Karpas-422 (cell line): Measurements from ENCODE around the gene HECW1. TPM values are rescaled to one million over a fixed set of nuclear protein-coding genes. Genes with fewer than 3 reads are reported as not detected.
"Not testable (repeated sequence)": the region's sequence is repeated elsewhere in the genome, so short reads cannot be mapped to it uniquely, and the experiment has no call there.

ENCODE experiments used
- DNase-seq: peaks from one replicate; pipeline ENCODE4 v3.0.0-alpha.2; 2015
- H2AFZ ChIP-seq: fragments of 200-600 bp; sonication (generic); 2 replicates; pipeline ENCODE4 v1.6.1; 2014; ENCODE audit warnings: antibody characterized with exemption, low read length, mixed read lengths
- H3K27ac ChIP-seq: fragments of 200-600 bp; sonication (generic); 2 replicates; pipeline ENCODE4 v1.5.1; 2014; ENCODE audit warnings: mild to moderate bottlenecking, low read length, moderate library complexity
- H3K27me3 ChIP-seq: fragments of 200-600 bp; sonication (generic); 2 replicates; pipeline ENCODE4 v1.6.1; 2014; ENCODE audit warnings: low read length, mixed read lengths
- H3K36me3 ChIP-seq: fragments of 200-600 bp; sonication (generic); 2 replicates; pipeline ENCODE4 v1.6.1; 2014; ENCODE audit warnings: low read length, mixed read lengths; ENCODE audit not compliant: insufficient read depth
- H3K4me1 ChIP-seq: fragments of 200-600 bp; sonication (generic); 2 replicates; pipeline ENCODE4 v1.6.1; 2014; ENCODE audit warnings: mild to moderate bottlenecking, low read length, mixed read lengths
- H3K4me2 ChIP-seq: fragments of 200-600 bp; sonication (generic); 2 replicates; pipeline ENCODE4 v1.6.1; 2014; ENCODE audit warnings: low read length, low read depth, mild to moderate bottlenecking; ENCODE audit not compliant: poor library complexity, severe bottlenecking
- H3K4me3 ChIP-seq: fragments of 200-600 bp; sonication (generic); 2 replicates; pipeline ENCODE4 v1.5.1; 2014; ENCODE audit warnings: mild to moderate bottlenecking, antibody characterized with exemption, low read length, mixed read lengths
- H3K79me2 ChIP-seq: fragments of 200-600 bp; sonication (generic); 2 replicates; pipeline ENCODE4 v1.6.1; 2014; ENCODE audit warnings: mild to moderate bottlenecking, low read length, mixed read lengths
- H3K9ac ChIP-seq: fragments of 200-600 bp; sonication (generic); 2 replicates; pipeline ENCODE4 v1.6.0; 2014; ENCODE audit warnings: low read length
- H3K9me2 ChIP-seq: fragments of 200-600 bp; sonication (generic), shearing (Covaris generic); replicated peaks from 2 replicates; pipeline ENCODE4 v1.6.0; 2014; ENCODE audit warnings: mild to moderate bottlenecking, low read length, moderate library complexity; ENCODE audit not compliant: insufficient read depth
- H3K9me3 ChIP-seq: fragments of 300-700, 200-600 bp; sonication (generic); 2 replicates; pipeline ENCODE4 v1.6.1; 2014; ENCODE audit warnings: low read length, mixed read lengths
- H4K20me1 ChIP-seq: fragments of 200-600 bp; sonication (generic); 2 replicates; pipeline ENCODE4 v1.6.1; 2014; ENCODE audit warnings: mild to moderate bottlenecking, antibody characterized with exemption, low read length, low read depth; ENCODE audit not compliant: insufficient read depth
- total RNA-seq: library from RNA; depleted of rRNA; stranded (reverse); fragments of >200 nt; shearing (Covaris generic); gene quantifications from 2 replicates; pipeline ENCODE4 v1.2.3, GENCODE V29; 2014; ENCODE audit warnings: low replicate concordance

Gene HECW1
- total RNA-seq, 1 experiment from 2014 or later = not detected

DNA sequence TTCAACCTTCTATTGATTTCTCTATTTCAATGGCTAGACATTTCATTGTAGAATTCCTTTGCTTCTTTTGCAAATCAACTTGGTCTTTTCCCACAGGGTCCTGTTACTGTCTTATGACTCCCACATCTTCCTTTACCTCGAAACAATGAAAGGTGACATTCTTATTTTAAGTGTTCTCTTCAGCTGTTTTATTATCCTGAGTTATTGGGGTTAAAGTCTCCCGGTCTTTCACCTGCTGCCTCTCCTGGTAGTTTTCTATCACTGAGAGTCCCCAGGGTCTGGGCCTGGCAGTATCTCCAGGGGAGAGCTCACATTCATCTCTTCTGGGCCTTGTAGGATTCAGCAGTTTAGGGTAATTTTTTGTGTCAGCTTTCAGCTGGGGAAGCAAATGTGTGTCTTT is 95.8 kb downstream of the HECW1 start:
- Histone ChIP-seq H3K4me1 (no peaks in the 10 kb centered on the region), H3K9me2 (no peaks in the 10 kb centered on the region), H3K9me3 (no peaks in the 10 kb centered on the region), H3K79me2 (no peaks in the 10 kb centered on the region), H2AFZ (no peak overlapping the region), H4K20me1 (no peaks in the 10 kb centered on the region), H3K27ac (no peak overlapping the region), H3K4me2 (no peak overlapping the region), H3K9ac (no peak overlapping the region), H3K27me3 (0 out of 2 replicates have a peak, but pooled peaks cover 2% of the 10 kb centered on the region), H3K36me3 (no peaks in the 10 kb centered on the region), H3K4me3 (no peak overlapping the region)
- no peak for DNase-seq

DNA sequence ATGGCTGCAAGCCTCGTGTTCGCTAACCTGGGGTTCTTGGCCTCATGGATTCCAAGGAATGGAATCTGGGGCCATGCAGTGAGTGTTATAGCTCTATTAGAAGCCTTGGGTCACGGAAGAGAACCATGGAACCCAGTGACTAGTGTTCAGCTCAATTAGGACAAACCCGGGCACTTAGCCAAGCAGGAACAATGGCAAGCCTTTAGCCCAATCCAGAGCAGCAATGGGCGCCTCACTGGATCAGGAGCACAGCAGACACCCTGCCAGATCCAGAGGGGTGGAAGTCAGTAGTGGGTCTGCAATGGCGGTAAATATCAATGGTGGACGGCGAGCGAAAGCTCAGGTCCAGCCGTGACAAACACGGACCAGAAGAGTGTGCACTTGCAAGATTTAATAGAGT is 98.1 kb downstream of the HECW1 start:
- H3K79me2 ChIP-seq, DNase-seq, H3K27me3 ChIP-seq, H3K4me1 ChIP-seq, H3K36me3 ChIP-seq, H2AFZ ChIP-seq, H3K4me2 ChIP-seq, H3K9me3 ChIP-seq, H4K20me1 ChIP-seq, H3K9me2 ChIP-seq, H3K9ac ChIP-seq, H3K27ac ChIP-seq, H3K4me3 ChIP-seq: not testable (repeated sequence)

DNA sequence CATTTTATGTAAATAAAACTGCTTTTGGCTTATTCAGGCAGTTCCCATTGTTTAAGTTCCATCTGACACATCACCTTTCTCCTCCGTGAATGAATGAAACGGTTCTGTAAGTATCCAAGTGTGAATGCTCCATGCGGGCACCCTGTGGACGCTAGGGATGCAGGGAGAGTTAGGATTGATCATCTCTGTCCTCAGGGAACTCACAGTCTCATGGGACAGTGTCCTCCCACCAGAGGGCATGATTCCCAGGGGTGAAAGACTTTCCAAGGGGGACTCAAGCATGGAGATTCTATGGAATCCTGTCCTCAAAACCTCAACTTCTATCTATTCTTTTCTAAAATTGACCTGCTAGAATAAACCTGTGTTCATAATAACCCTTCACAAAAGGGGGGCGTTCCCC is 98.8 kb downstream of the HECW1 start:
- H3K4me3 ChIP-seq = no peak overlapping the region
- no peaks in the 10 kb centered on the region for H3K4me1 ChIP-seq
- H3K27ac ChIP-seq = no peak overlapping the region
- no peak overlapping the region for H3K9ac ChIP-seq
- DNase-seq = no peak
- H3K9me3 ChIP-seq = no peaks in the 10 kb centered on the region
- no peaks in the 10 kb centered on the region for H3K79me2 ChIP-seq
- H4K20me1 ChIP-seq = no peaks in the 10 kb centered on the region
- no peaks in the 10 kb centered on the region for H3K9me2 ChIP-seq
- no peaks in the 10 kb centered on the region for H3K36me3 ChIP-seq
- H2AFZ ChIP-seq = no peak overlapping the region
- H3K4me2 ChIP-seq = no peak overlapping the region
- H3K27me3 ChIP-seq = 0 out of 2 replicates have a peak, but pooled peaks cover 2% of the 10 kb centered on the region

GRCh38 chr7:43211693-43212092 is 99.2 kb downstream of the HECW1 start:
- Histone ChIP-seq H3K4me3 (no peak overlapping the region), H3K9ac (no peak overlapping the region), H3K27me3 (0 out of 2 replicates have a peak, but pooled peaks cover 2% of the 10 kb centered on the region), H3K79me2 (no peaks in the 10 kb centered on the region), H3K36me3 (no peaks in the 10 kb centered on the region), H3K9me3 (no peaks in the 10 kb centered on the region), H4K20me1 (no peaks in the 10 kb centered on the region), H3K9me2 (no peaks in the 10 kb centered on the region), H3K4me2 (no peak overlapping the region), H2AFZ (no peak overlapping the region), H3K4me1 (no peaks in the 10 kb centered on the region), H3K27ac (no peak overlapping the region)
- no peak for DNase-seq

GRCh38 chr7:43212921-43213320 is 100.5 kb downstream of the HECW1 start:
- Histone ChIP-seq H3K27ac (no peak overlapping the region), H3K4me1 (no peaks in the 10 kb centered on the region), H3K79me2 (no peaks in the 10 kb centered on the region), H3K27me3 (no peaks in the 10 kb centered on the region), H4K20me1 (no peaks in the 10 kb centered on the region), H3K9ac (no peak overlapping the region), H3K9me3 (no peaks in the 10 kb centered on the region), H2AFZ (no peak overlapping the region), H3K4me3 (no peak overlapping the region), H3K4me2 (no peak overlapping the region), H3K36me3 (no peaks in the 10 kb centered on the region), H3K9me2 (no peaks in the 10 kb centered on the region)
- DNase-seq = no peak

DNA sequence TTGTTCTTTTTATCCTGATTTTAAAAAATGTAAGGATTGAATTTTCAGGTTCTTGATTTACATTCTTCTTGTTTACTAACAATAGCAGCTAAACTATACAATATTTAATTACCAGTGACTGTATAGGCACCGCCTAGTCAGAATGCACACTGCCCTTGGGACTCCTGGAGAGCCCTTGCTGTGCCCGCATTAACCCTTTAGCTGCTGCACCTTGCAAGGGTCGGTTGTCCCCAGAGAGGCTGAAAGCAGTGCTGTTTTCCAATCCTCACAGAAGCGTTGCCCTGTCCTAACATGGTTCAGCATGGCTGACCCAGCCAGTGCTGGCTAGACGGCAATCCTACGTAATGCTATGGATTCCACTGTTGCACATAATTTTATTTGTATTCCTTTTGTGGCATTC is 102.6 kb downstream of the HECW1 start:
- Histone ChIP-seq H3K4me1 (no peaks in the 10 kb centered on the region), H3K9me3 (no peaks in the 10 kb centered on the region)

GRCh38 chr7:43217055-43217454 is 104.6 kb downstream of the HECW1 start:
- H3K36me3 ChIP-seq = no peaks in the 10 kb centered on the region

More for the DNA sequence above, 102.6 kb downstream of the HECW1 start:
- Histone ChIP-seq H2AFZ (no peak overlapping the region), H3K27me3 (no peaks in the 10 kb centered on the region), H3K9me2 (no peaks in the 10 kb centered on the region), H3K27ac (no peak overlapping the region), H3K4me3 (no peak overlapping the region), H3K79me2 (no peaks in the 10 kb centered on the region), H3K9ac (no peak overlapping the region), H3K4me2 (no peak overlapping the region), H4K20me1 (no peaks in the 10 kb centered on the region), H3K36me3 (no peaks in the 10 kb centered on the region)
- no peak for DNase-seq

DNA sequence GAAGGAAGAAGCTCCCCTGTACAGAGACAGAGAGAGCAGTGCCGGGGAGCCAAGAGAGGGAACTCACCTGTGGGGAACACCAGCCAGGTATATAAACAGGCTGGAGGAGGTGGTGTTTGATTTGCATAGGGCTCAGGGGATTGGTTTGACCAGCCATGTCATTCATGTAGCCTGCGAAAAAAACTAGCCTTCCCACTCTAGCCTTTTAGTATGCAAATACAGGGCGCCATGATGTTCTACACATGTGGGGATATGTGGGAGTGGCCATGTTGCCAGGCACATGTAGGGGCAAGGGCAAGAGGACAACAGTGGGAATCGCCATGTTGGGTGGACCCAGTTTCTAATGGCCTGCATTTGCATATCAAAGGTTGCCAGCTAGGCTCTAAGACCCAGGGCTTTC is 106.5 kb downstream of the HECW1 start:
- not testable (repeated sequence) for H2AFZ ChIP-seq, H3K4me1 ChIP-seq, H3K79me2 ChIP-seq, H3K4me3 ChIP-seq, H3K9ac ChIP-seq, H3K9me3 ChIP-seq, DNase-seq, H3K36me3 ChIP-seq, H3K9me2 ChIP-seq, H3K27ac ChIP-seq, H3K4me2 ChIP-seq, H4K20me1 ChIP-seq, H3K27me3 ChIP-seq

More at GRCh38 chr7:43217055-43217454, 104.6 kb downstream of the HECW1 start:
- no peaks in the 10 kb centered on the region for H3K4me1 ChIP-seq
- H4K20me1 ChIP-seq = no peaks in the 10 kb centered on the region
- H3K27me3 ChIP-seq = 0 out of 2 replicates have a peak, but pooled peaks cover 3% of the 10 kb centered on the region
- H3K9me3 ChIP-seq = no peaks in the 10 kb centered on the region
- H3K4me3 ChIP-seq = no peak overlapping the region
- no peak overlapping the region for H2AFZ ChIP-seq
- H3K79me2 ChIP-seq = no peaks in the 10 kb centered on the region
- H3K9me2 ChIP-seq = no peaks in the 10 kb centered on the region
- no peak for DNase-seq
- H3K4me2 ChIP-seq = no peak overlapping the region
- H3K27ac ChIP-seq = no peak overlapping the region
- H3K9ac ChIP-seq = no peak overlapping the region

DNA sequence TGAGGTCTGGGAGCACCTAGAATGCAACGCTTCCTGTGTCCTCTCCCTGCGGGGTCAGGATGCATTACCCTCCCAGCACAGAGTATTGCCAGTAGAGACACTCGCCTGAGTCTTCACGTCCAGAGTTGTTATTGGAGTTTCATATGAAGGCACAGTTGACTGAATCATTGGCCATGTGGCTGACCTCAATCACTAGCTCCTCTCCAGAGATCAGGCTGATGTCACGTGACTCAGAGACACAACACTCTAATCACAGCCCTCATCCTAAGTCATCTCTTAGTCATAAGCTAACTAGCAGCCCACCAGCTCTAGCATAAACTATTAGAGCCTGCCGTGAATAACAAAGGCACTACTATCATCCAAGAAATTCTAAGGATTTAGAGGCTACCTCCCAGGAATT is 107.8 kb downstream of the HECW1 start:
- H4K20me1 ChIP-seq = no peaks in the 10 kb centered on the region
- H3K4me1 ChIP-seq = no peaks in the 10 kb centered on the region
- H3K9me3 ChIP-seq = no peaks in the 10 kb centered on the region
- no peaks in the 10 kb centered on the region for H3K36me3 ChIP-seq
- 0 out of 2 replicates have a peak, but pooled peaks cover 3% of the 10 kb centered on the region for H3K27me3 ChIP-seq
- no peaks in the 10 kb centered on the region for H3K79me2 ChIP-seq
- H3K9ac ChIP-seq = no peak overlapping the region
- H3K4me2 ChIP-seq = no peak overlapping the region
- H3K9me2 ChIP-seq = no peaks in the 10 kb centered on the region
- no peak overlapping the region for H3K27ac ChIP-seq
- no peak overlapping the region for H3K4me3 ChIP-seq
- DNase-seq = no peak
- no peak overlapping the region for H2AFZ ChIP-seq
